HG03439 (cell line): ENCODE data around the gene CLDN1.
"Not testable (repeated sequence)": the region's sequence is repeated elsewhere in the genome, so short reads cannot be mapped to it uniquely, and the experiment has no call there.

Experiments used
- ATAC-seq: cut with Tn5 transposase; IDR thresholded peaks from one replicate; pipeline ENCODE4 v1.9.1; 2021; ENCODE audit warnings: mild to moderate bottlenecking, moderate library complexity; ENCODE audit not compliant: unreplicated experiment

Gene CLDN1

GRCh38 chr3:190301591-190301990 is 20.7 kb downstream of the CLDN1 start:
- no peak for ATAC-seq

- ATAC-seq = no peak
These were observed 22.3 kb downstream of the CLDN1 start for GRCh38 chr3:190299969-190300368.

- no peak for ATAC-seq
These were observed 28.2 kb downstream of the CLDN1 start for GRCh38 chr3:190294030-190294429.

- no peak for ATAC-seq
These were observed 28.6 kb downstream of the CLDN1 start for GRCh38 chr3:190293621-190294020.

GRCh38 chr3:190291994-190292584 is 30.2 kb downstream of the CLDN1 start:
- no peak for ATAC-seq

GRCh38 chr3:190289989-190290388 is 32.3 kb downstream of the CLDN1 start:
- no peak for ATAC-seq

- ATAC-seq = no peak
These were observed 33.4 kb downstream of the CLDN1 start for GRCh38 chr3:190288836-190289235.

GRCh38 chr3:190286014-190286413 is 36.2 kb downstream of the CLDN1 start:
- ATAC-seq = no peak

GRCh38 chr3:190281308-190282051 is 40.8 kb downstream of the CLDN1 start:
- no peak for ATAC-seq

GRCh38 chr3:190279690-190280089 is 42.6 kb downstream of the CLDN1 start:
- no peak for ATAC-seq

- ATAC-seq = no peak
These were observed 49.5 kb downstream of the CLDN1 start for GRCh38 chr3:190272747-190273146.

- no peak for ATAC-seq
These were observed 53.1 kb downstream of the CLDN1 start for GRCh38 chr3:190269101-190269500.

GRCh38 chr3:190267464-190267863 is 54.8 kb downstream of the CLDN1 start:
- ATAC-seq = not testable (repeated sequence)

- ATAC-seq = no peak
These were observed 55.3 kb downstream of the CLDN1 start for GRCh38 chr3:190266913-190267290.

GRCh38 chr3:190266265-190266912 is 55.9 kb downstream of the CLDN1 start:
- no peak for ATAC-seq

GRCh38 chr3:190265796-190266195 is 56.5 kb downstream of the CLDN1 start:
- ATAC-seq = no peak

- ATAC-seq = no peak
These were observed 57.1 kb downstream of the CLDN1 start for GRCh38 chr3:190265126-190265525.

- ATAC-seq = no peak
These were observed 60.5 kb downstream of the CLDN1 start for GRCh38 chr3:190261740-190262139.

GRCh38 chr3:190261015-190261414 is 61.2 kb downstream of the CLDN1 start:
- ATAC-seq = no peak

- ATAC-seq = no peak
These were observed 61.9 kb downstream of the CLDN1 start for GRCh38 chr3:190260301-190260700.

GRCh38 chr3:190258634-190259033 is 63.6 kb downstream of the CLDN1 start:
- no peak for ATAC-seq
